ENCODE measurements around the gene ELOVL6. TPM values are rescaled to one million over a fixed set of nuclear protein-coding genes. Genes with fewer than 3 reads are reported as not detected.
A peak's percentile ranks its signal among the peaks of the same experiment; 100 is the strongest.

The ELOVL6 gene
- total RNA-seq, 3 donors from 2014 or later (not counting 1 experiment from before 2014, with no cell fraction given): 25.0 to 35.2 (median 30.9) TPM

GRCh38 chr4:110165382-110166286 is 32.8 kb downstream of the ELOVL6 start:
- Mint-ChIP-seq H3K27me3 (ENCODE audit: low read depth in 2 of 2) (no peaks in the 10 kb centered on the region), H3K4me3 (peak overlapping the region; percentile 79), H3K36me3 (no peaks in the 10 kb centered on the region), H3K9me3 (no peaks in the 10 kb centered on the region), H3K27ac (peak overlapping the region; percentile 84 to 92), H3K4me1 (peaks cover 41 to 42% of the 10 kb centered on the region in 2 donors)
- Histone ChIP-seq H3K27ac (ENCODE audit: low read length) (peak overlapping the region; percentile 81), H3K36me3 (ENCODE audit: control insufficient read depth, insufficient read depth, low read length) (no peaks in the 10 kb centered on the region), H3K27me3 (ENCODE audit: control insufficient read depth, insufficient read depth, low read length) (no peaks in the 10 kb centered on the region), H3K4me1 (ENCODE audit: control insufficient read depth, insufficient read depth, low read length) (peaks cover 28% of the 10 kb centered on the region), H3K4me3 (ENCODE audit: low read length) (no peak overlapping the region), H3K9me3 (ENCODE audit: control insufficient read depth, insufficient read depth, low read length) (no peaks in the 10 kb centered on the region)
- 54% methylated on average over 4 of the region's 5 CpGs for WGBS (ENCODE audit: insufficient coverage)
- intact Hi-C loops (cut with micrococcal nuclease): loop anchor here (5.0 kb wide), 1 partner anchor 108 kb away; no protein-coding TSS in a partner anchor
- DNase-seq (peak; percentile 36 to 80), ATAC-seq (peak; percentile 94 to 99 (median 99))
- no peak for TF ChIP-seq CTCF (IDR thresholded peaks at IDR 0.05)

- Mint-ChIP-seq H3K9me3 (no peaks in the 10 kb centered on the region), H3K4me1 (peaks cover 49 to 50% of the 10 kb centered on the region in 2 donors), H3K4me3 (peak overlapping the region; percentile 79), H3K27ac (peak overlapping the region; percentile 84 to 92), H3K27me3 (ENCODE audit: low read depth in 2 of 2) (no peaks in the 10 kb centered on the region), H3K36me3 (no peaks in the 10 kb centered on the region)
- Histone ChIP-seq H3K9me3 (ENCODE audit: control insufficient read depth, insufficient read depth, low read length) (no peaks in the 10 kb centered on the region), H3K4me3 (ENCODE audit: low read length) (no peak overlapping the region), H3K4me1 (ENCODE audit: control insufficient read depth, insufficient read depth, low read length) (peaks cover 28% of the 10 kb centered on the region), H3K27me3 (ENCODE audit: control insufficient read depth, insufficient read depth, low read length) (no peaks in the 10 kb centered on the region), H3K36me3 (ENCODE audit: control insufficient read depth, insufficient read depth, low read length) (no peaks in the 10 kb centered on the region), H3K27ac (ENCODE audit: low read length) (peak overlapping the region; percentile 81)
- intact Hi-C loops (cut with micrococcal nuclease): loop anchor here (5.0 kb wide), 1 partner anchor 108 kb away; no protein-coding TSS in a partner anchor
- no CpG with 5 or more reads among the region's 2 CpGs for WGBS (ENCODE audit: insufficient coverage)
- no peak for TF ChIP-seq CTCF (IDR thresholded peaks at IDR 0.05)
- peak in 1 of 2 donors; percentile 55 for DNase-seq
- peak in 1 of 3 donors; percentile 30 for ATAC-seq
Observed at GRCh38 chr4:110164856-110165255, 33.6 kb downstream of the ELOVL6 start.

- H3K36me3 ChIP-seq (ENCODE audit: control insufficient read depth, insufficient read depth, low read length): no peaks in the 10 kb centered on the region
- no peaks in the 10 kb centered on the region for H3K9me3 ChIP-seq (ENCODE audit: control insufficient read depth, insufficient read depth, low read length)
- H3K4me1 ChIP-seq (ENCODE audit: control insufficient read depth, insufficient read depth, low read length): peaks cover 28% of the 10 kb centered on the region
- intact Hi-C loops (cut with micrococcal nuclease): no loop called here
- Mint-ChIP-seq H3K27me3 (ENCODE audit: low read depth in 2 of 2) (no peaks in the 10 kb centered on the region), H3K27ac (peak overlapping the region; percentile 87 to 92), H3K4me1 (peaks cover 55 to 56% of the 10 kb centered on the region in 2 donors), H3K36me3 (no peaks in the 10 kb centered on the region), H3K4me3 (peak overlapping the region; percentile 21), H3K9me3 (no peaks in the 10 kb centered on the region)
- no peak overlapping the region for H3K4me3 ChIP-seq (ENCODE audit: low read length)
- WGBS (ENCODE audit: insufficient coverage): 91% methylated on average over 5 of the region's 5 CpGs
- no peak for TF ChIP-seq CTCF (IDR thresholded peaks at IDR 0.05)
- DNase-seq (no peak), ATAC-seq (no peak)
- no peak overlapping the region for H3K27ac ChIP-seq (ENCODE audit: low read length)
- H3K27me3 ChIP-seq (ENCODE audit: control insufficient read depth, insufficient read depth, low read length): no peaks in the 10 kb centered on the region
Observed at GRCh38 chr4:110164251-110164650, 34.2 kb downstream of the ELOVL6 start.
